KMS-11 (cell line): ENCODE data around the gene COL8A1.

Experiments
- H2AFZ ChIP-seq: fragments of 200-600 bp; sonication (generic); 2 replicates; pipeline ENCODE4 v1.6.1; 2016; ENCODE audit warnings: antibody characterized with exemption, mixed run types, low read depth
- H3K27ac ChIP-seq: fragments of 200-600 bp; sonication (generic); 2 replicates; pipeline ENCODE4 v1.6.1; 2016; ENCODE audit warnings: mild to moderate bottlenecking, mixed run types
- H3K27me3 ChIP-seq: fragments of 200-600 bp; sonication (generic); 2 replicates; pipeline ENCODE4 v1.6.1; 2017; ENCODE audit warnings: mild to moderate bottlenecking, low read depth, mixed run types, moderate library complexity; ENCODE audit not compliant: insufficient read depth
- H3K36me3 ChIP-seq: fragments of 200-600 bp; sonication (generic); 2 replicates; pipeline ENCODE4 v1.6.1; 2017; ENCODE audit warnings: mild to moderate bottlenecking, mixed run types; ENCODE audit not compliant: insufficient read depth
- H3K4me1 ChIP-seq: fragments of 200-600 bp; sonication (generic); 2 replicates; pipeline ENCODE4 v1.6.1; 2016; ENCODE audit warnings: mild to moderate bottlenecking, low read depth, mixed run types; ENCODE audit not compliant: poor library complexity, severe bottlenecking
- H3K4me2 ChIP-seq: fragments of 200-600 bp; sonication (generic); 2 replicates; pipeline ENCODE4 v1.7.0; 2016; ENCODE audit warnings: mild to moderate bottlenecking, mixed run types
- H3K4me3 ChIP-seq: fragments of 200-600 bp; sonication (generic); IDR thresholded peaks from 2 replicates; pipeline ENCODE4 v1.6.1; 2017; ENCODE audit warnings: low read depth, low read length, mixed read lengths; ENCODE audit not compliant: insufficient read depth
- H3K79me2 ChIP-seq: fragments of 200-600 bp; sonication (generic); 2 replicates; pipeline ENCODE4 v1.6.1; 2016; ENCODE audit warnings: low read depth, mixed run types; ENCODE audit not compliant: insufficient read depth
- H3K9ac ChIP-seq: fragments of 200-600 bp; sonication (generic); 2 replicates; pipeline ENCODE4 v1.6.1; 2016; ENCODE audit warnings: mild to moderate bottlenecking, mixed run types
- H4K20me1 ChIP-seq: fragments of 200-600 bp; sonication (generic); 2 replicates; pipeline ENCODE4 v1.6.1; 2016; ENCODE audit warnings: mild to moderate bottlenecking, mixed run types; ENCODE audit not compliant: insufficient read depth
- TF ChIP-seq, protein P1 (sequence below): fragments of 200-600 bp; sonication (generic); conservative IDR thresholded peaks from 2 replicates; pipeline ENCODE4 v1.6.1; 2017; ENCODE audit warnings: low read depth, mild to moderate bottlenecking, antibody characterized with exemption, low read length, moderate library complexity, mixed read lengths

The COL8A1 gene

GRCh38 chr3:99678023-99678422 lies 39.6 kb downstream of the COL8A1 start:
- TF ChIP-seq, protein P1, sequence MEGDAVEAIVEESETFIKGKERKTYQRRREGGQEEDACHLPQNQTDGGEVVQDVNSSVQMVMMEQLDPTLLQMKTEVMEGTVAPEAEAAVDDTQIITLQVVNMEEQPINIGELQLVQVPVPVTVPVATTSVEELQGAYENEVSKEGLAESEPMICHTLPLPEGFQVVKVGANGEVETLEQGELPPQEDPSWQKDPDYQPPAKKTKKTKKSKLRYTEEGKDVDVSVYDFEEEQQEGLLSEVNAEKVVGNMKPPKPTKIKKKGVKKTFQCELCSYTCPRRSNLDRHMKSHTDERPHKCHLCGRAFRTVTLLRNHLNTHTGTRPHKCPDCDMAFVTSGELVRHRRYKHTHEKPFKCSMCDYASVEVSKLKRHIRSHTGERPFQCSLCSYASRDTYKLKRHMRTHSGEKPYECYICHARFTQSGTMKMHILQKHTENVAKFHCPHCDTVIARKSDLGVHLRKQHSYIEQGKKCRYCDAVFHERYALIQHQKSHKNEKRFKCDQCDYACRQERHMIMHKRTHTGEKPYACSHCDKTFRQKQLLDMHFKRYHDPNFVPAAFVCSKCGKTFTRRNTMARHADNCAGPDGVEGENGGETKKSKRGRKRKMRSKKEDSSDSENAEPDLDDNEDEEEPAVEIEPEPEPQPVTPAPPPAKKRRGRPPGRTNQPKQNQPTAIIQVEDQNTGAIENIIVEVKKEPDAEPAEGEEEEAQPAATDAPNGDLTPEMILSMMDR: no peak
- no peaks in the 10 kb centered on the region for H3K36me3 ChIP-seq
- H3K27me3 ChIP-seq: no peaks in the 10 kb centered on the region
- peaks cover 20% of the 10 kb centered on the region for H3K4me1 ChIP-seq
- no peaks in the 10 kb centered on the region for H3K79me2 ChIP-seq
- no peak overlapping the region for H3K4me3 ChIP-seq
- H2AFZ ChIP-seq: no peak overlapping the region
- no peak overlapping the region for H3K9ac ChIP-seq
- H3K27ac ChIP-seq: no peak overlapping the region
- no peaks in the 10 kb centered on the region for H4K20me1 ChIP-seq
- no peak overlapping the region for H3K4me2 ChIP-seq

DNA sequence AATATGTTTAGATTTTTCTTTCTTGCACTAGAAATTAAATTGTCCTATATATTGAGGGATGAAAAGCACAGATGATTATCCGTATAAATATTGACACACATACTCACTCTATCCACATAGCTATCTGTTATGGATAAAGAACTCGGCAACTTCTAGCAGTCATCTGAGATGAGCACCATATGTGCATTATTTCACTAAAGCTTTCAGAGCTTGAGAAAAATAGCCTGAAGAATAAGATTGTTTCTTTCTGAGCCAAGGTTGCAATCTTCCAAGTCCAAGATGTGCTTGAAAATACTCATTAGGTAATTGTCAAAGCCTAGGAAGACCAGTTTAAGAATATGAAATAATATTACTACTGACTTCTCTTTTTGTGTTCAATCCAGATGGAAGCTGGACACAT lies 40.5 kb downstream of the COL8A1 start:
- TF ChIP-seq, protein P1: no peak
- H2AFZ ChIP-seq: no peak overlapping the region

GRCh38 chr3:99681512-99681911 lies 43.1 kb downstream of the COL8A1 start:
- H2AFZ ChIP-seq: peak overlapping the region; percentile 14; the same call in 1 of the 2 replicates
- H3K36me3 ChIP-seq: no peaks in the 10 kb centered on the region
- H3K9ac ChIP-seq: no peak overlapping the region
- H3K27me3 ChIP-seq: no peaks in the 10 kb centered on the region
- TF ChIP-seq, protein P1: no peak
- H3K27ac ChIP-seq: peak overlapping the region; percentile 54
- peak overlapping the region; percentile 63 for H3K4me2 ChIP-seq
- no peaks in the 10 kb centered on the region for H3K79me2 ChIP-seq
- no peaks in the 10 kb centered on the region for H4K20me1 ChIP-seq
- H3K4me1 ChIP-seq: peaks cover 35% of the 10 kb centered on the region
- H3K4me3 ChIP-seq: no peak overlapping the region

More for the DNA sequence above, 40.5 kb downstream of the COL8A1 start:
- H3K4me2 ChIP-seq: no peak overlapping the region
- no peaks in the 10 kb centered on the region for H3K36me3 ChIP-seq
- H3K27me3 ChIP-seq: no peaks in the 10 kb centered on the region
- H3K9ac ChIP-seq: no peak overlapping the region
- H3K4me1 ChIP-seq: peaks cover 29% of the 10 kb centered on the region
- no peaks in the 10 kb centered on the region for H4K20me1 ChIP-seq
- H3K79me2 ChIP-seq: no peaks in the 10 kb centered on the region
- H3K27ac ChIP-seq: no peak overlapping the region
- H3K4me3 ChIP-seq: no peak overlapping the region

DNA sequence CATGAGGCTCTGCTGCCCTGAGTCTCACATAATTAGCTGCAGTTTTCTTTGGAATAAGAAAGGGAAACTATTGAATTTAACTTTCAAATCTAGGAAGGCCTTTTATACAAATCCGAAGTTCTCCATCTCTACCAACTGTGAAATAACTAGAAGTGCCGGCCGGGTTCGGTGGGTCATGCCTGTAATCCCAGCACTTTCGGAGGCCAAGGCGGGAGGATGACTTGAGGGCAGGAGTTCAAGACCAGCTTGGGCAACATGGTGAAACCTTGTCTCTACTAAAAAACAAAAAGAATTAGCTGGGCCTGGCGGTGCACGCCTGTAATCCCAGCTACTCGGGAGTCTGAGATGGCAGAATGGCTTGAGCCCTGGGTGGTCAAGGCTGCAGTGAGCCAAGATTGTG lies 43.6 kb downstream of the COL8A1 start:
- Histone ChIP-seq H3K4me2 (peak overlapping the region; percentile 63), H3K27ac (peak overlapping the region; percentile 54), H3K79me2 (no peaks in the 10 kb centered on the region), H4K20me1 (no peaks in the 10 kb centered on the region), H3K36me3 (no peaks in the 10 kb centered on the region), H3K4me3 (no peak overlapping the region), H3K4me1 (peaks cover 35% of the 10 kb centered on the region), H2AFZ (peak overlapping the region; percentile 14; the same call in 1 of the 2 replicates), H3K9ac (no peak overlapping the region), H3K27me3 (no peaks in the 10 kb centered on the region)
- TF ChIP-seq, protein P1: no peak
